NCI-H69 (cell line): ENCODE data around the gene ABI3BP.
A peak's percentile ranks its signal among the peaks of the same experiment; 100 is the strongest.

Experiments used
- DNase-seq: peaks from one replicate; lab custom pipeline; 2025; lab: John Stamatoyannopoulos, UW

ABI3BP gene

DNA sequence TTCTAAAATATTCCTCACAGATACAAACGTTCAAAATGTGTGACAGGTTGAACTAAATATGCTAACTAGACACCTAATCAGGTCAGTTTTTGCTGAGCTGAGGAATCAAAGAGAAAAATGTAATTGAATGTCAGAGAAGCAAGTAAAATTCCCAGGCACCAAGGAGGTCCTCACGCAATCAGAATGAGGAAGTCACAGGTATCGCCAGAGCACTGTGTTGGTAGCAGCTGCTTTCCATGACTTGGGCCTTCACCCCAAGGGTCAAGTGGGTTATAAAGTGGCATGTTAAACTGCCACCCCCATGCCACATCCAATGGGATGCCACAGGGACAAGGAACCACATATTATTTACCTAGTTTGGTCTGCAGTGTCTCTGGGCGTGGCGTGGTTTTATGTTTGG is 158.9 kb downstream of the ABI3BP start:
- DNase-seq, result no peak

DNA sequence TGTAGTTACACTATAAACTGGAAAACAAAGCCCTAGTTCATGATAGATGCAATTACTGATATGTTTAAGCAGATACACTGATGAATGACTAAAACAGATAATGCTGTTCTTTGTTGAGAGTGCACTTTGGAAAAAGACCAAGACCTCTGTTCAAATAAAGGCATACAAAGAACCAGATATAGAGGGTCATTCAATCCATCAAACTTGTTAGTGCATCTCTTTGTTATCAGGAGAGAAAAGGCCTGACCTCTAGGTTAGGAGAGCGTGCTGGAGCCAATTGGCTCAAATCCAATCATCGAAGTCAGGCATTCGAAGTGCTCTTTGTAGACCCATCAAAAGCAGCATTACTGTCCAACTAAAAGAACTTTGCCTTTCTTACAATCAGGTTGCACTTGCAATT is 159.7 kb downstream of the ABI3BP start:
- DNase-seq, result peak; percentile 18

DNA sequence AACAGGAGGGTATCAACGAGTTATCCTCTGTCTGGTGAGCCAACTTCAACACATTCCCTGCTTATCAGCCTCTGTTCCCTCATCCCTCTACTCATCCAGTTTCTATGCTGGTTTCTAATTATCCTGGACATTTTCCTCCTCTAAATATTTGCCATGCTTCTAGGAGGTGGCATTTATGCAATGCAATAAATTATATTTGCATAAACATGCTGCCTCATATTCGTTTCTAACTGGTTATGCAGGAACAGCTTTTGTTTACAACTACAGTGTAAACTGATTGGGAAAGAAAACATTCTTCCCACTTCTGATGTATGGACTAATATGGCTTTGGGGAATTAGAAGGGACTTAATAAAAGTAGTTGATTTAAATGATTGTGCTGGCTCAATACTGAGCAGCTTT is 161.6 kb downstream of the ABI3BP start:
- no peak for DNase-seq

DNA sequence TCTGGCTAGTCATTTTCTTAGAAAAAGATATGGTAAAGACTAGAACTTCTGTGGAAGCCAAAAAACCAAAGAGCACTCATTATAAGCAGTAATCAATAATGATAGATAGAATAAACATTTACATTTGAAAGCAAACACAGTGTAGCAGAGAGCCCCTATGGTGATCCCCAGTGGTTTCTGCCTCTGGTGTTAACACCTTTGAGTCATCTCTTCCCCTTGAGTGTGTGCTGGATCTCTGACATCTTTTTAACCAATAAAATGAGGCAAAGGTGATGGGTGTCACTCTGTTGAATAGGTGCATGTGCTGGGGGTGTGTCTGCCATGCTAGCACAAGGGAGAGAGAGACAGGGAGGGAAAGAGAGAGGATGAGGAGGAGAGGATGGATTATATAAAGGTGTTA is 162.3 kb downstream of the ABI3BP start:
- no peak for DNase-seq

DNA sequence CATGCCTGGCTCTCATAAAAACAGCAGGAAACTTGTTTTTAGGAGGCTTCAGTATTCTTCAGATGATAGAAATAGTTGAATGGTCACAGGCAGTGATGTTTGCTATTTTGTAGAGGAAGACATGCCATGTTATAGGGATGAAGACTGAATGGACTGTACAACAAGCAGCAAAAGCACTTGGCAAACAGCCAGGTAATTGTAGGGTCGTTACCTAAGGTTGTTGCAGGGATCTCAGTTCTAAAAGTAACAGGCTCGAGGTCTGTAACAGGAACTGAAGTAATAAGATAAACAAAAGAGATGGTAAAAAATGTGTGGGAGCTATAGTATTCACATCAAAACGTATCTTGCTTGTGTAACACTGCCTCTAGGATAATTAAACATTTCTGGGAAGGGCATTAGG is 167.6 kb downstream of the ABI3BP start:
- peak; percentile 6 for DNase-seq

DNA sequence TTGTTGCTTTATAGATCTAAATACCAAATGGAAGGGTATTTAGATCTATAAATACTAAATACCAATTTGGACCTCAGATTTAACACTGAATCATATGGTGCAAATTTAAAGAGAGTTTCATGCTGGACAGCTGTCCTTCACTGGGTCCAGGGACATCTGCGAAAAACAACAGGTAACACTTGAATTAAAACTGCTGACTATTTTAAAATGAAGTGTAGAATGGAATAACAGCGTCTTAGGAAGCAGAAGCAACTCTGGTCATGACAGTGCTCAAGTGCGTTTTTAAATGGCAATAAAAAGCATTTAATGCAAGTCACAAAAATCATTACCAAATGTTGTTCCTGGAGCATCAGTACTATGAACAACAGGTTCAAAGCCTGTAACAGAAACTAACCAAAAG is 177.6 kb downstream of the ABI3BP start:
- DNase-seq, result no peak

DNA sequence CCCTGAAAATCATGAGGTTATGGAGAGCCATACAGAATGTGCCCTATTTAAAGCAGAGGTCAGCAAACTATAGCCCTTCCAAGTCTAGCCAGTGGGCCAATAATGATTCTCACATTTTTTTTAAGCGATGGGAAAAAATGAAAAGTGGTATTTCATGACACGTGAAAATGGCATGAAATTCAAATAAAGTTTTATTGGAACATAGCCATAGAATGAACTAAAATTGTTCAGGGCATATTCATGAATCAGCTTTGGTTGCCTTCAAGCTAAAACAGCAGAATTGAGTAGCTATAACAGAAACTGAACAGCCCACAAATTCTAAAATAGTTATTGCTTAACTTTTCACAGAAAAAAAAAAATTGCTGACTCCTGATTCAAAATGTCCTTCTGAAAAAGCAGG is 179.4 kb downstream of the ABI3BP start:
- no peak for DNase-seq

DNA sequence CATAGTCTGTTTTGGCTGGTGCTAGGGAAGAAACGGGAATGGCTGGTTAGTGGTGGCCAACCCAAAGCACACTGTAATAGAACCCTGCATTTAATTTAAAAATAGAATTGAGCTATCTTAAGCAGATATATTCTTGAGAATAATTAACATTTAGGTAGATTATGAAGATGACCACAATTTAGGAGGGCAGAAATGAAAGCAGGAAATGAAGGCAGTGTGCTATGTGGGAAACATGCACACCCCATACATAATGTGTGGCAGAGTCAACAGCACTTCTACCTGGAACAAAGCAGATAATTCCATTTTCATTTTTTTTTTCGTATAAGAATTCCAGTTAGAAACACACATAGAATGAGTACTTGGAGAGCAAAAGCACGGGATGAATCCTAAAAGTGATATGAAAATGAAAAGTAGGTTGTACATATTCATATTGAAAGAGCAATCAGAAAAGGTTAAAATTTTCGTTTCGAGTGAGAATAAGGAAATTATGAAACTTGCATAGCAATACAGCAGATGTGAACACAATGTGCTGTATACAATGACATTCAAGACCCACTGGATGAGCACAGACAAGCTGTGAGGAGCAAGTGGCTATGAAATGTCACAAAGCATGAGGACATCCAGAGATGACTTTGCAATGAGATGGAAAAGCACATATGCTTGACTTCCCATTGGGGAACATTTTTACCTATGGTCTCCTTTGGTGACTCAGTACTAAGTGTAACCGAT is 181.3 kb downstream of the ABI3BP start:
- DNase-seq, result no peak

DNA sequence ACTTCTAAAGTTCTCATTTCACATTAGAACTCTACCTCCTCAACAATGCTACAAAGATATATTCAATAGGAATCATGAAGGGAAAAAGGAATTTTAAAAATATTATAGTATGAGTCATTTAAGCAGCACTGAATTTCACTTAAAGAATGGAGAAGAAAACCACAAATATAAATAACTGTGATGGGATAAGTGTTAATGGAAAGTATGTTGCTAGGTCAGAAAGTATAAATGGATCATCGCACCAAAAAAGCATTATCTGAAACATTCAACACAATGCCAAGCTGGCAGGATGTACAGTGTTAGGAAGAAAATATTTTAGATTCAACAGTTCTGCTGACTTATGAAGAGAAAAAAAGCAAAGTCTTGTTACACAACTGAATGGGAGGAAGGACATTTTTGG is 182.6 kb downstream of the ABI3BP start:
- no peak for DNase-seq

DNA sequence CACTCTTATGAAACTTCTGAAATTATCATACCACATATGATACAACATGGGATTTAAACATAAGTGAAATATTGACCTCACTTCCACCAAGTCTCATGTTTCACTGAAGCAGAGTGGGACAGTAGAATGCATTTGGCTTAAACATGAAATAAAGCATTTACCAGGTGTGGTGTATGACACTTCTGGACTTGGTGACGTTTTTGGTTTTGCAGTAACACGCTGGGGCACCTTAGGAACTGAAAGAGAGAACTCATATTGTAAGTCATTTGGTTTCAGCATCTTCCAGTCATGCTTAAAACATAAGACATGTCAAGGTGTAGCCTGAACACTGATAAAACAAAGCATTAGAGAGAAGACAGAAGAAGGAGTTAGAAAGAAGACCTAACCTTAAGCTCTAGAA is 188.6 kb downstream of the ABI3BP start:
- no peak for DNase-seq

DNA sequence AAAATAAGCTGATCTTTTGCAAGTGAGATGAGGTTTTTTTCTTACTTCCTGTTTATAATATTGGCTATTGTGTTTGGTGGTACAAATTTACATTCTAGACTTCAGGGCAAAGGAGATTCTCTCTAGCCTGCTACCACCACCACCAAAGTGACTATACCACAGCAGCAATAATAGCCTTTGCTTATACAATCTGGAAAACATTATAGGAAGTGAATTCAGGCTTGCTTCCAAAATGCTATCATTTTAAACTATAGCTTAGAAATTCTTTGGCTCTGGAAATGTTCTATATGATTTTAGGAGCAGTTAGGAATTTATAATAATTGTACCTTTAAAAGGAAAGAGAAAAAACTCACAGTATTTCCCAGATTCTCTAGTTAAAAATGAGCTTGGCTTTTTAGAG is 189.5 kb downstream of the ABI3BP start:
- DNase-seq, result no peak

DNA sequence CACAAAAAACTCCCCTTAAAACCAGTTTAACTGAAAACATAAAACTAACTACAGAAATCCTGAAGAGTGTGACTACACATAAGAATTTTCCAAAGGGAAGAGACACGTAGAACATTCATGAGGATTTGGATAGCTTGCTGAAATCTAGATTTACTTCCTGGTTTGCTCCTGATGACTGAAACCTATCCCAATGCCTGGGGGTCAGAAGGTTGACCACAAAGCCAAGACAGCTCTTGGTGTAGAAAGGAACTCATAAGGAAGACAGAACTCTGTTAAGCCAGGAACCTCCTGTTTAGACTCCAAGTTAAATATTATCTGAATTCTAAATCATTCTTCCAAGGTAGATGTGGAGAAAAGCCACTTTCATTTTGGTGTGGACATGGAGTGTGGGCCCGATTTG is 191.1 kb downstream of the ABI3BP start:
- DNase-seq, result no peak

DNA sequence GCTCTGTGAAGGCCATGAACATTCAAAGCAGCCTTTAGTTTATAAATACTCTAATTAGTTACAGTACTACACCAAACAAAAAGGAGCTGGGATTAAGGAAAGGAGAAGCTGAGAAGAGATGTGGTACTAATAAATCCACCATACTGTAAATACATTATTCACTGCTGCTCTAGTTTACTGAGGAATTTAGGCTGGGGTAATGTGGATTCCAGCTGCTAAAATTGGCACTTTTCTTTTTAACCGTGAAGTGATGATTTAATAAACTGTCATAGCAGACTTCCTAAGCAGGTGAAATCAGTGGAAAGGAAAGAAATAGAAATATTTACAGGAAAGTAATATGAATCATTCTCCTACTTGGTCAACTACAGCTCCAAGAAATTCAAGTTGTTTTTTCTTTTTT is 195.2 kb downstream of the ABI3BP start:
- DNase-seq, result no peak

DNA sequence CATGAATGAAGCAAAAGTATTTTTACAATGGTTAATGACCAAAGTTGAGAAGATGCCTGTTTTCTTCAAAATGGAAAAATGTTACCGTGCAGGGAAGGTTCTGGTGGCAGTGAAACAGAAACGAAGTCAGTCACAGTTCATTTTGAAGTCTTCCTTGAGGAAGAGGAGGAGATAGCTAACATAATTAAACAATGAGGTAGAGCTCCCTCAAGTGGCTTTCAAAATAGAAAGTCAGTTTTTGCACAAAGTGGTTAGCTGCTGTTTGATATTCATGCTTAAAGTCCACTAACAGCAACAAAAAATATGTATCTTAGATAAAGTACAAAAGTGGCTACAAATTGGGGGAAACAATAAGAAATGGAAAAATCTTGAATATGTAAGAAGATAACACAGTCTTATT is 196.7 kb downstream of the ABI3BP start:
- DNase-seq, result peak; percentile 12

DNA sequence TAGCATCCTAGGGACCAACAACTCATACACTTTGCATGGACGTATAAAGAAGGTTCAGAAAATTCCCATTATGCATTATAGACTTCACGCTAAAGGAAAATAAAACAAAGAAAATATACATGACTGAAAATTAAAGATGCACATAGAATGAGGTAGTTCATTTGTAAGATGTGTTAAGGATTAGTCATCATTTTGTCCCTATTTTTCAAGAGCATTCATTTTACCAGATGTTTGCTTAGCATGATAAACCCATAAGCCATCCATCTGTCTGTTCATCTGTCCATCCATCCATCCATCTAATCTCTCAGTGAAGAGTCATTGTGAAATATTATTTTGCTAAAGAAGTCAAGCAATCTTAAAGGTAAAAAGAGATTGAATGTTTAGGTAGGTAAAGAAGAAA is 203.6 kb downstream of the ABI3BP start:
- no peak for DNase-seq

DNA sequence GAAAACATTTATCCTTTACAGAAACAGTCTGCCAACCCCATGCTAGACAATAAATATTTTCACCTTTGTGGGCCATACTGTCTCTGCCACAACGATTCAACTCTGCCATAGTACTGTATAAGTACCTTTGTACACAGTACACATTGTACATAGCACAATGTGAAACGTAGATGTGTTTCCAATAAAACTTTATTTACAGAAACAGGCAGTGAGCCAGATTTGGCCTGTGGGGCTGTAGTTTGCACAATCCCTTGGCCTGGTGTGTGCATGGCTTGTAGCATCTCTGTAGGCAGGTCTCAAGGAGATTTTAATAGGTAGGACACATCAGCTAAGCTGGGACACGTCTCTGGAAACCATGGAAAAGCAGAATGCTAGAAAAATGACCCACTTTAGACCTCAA is 209.6 kb downstream of the ABI3BP start:
- DNase-seq, result no peak

DNA sequence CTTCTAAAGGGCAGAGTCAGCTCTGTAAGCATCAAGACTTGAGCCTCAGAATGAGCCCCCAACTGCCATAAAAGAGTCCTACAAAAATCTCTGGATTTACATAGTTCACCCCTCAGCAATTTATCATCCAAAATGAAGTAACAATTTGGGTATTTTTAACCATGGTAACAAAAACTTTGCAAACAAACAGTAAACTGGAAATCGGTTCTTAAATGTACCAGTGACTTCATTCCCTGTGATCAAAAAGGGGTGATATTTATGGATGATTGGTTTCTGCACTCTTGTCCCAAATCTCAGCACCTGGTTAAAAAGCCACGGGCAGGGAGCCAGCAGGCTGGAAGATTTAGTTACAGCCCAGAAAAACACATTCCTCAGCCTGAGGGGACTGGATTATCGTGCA is 210.3 kb downstream of the ABI3BP start:
- DNase-seq, result no peak

DNA sequence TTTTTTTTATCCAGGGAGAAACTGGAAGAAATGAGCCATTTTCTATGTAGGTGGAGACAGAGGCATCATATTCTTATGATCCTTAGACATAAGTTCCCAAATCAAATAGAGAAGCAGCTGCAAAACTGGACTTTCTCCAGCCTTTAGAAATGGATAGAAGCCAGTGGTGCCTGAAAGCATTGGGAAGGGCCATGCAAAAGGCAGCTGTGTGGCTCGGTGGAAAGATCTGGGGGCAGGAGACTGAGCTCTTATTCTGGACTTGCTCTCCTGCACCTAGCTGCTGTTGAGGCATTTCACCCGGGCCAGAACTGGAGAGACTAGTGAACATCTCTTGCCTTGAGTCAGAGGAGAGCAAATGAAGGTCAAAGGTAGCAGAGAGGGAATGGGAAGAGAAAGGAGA is 210.9 kb downstream of the ABI3BP start:
- no peak for DNase-seq

DNA sequence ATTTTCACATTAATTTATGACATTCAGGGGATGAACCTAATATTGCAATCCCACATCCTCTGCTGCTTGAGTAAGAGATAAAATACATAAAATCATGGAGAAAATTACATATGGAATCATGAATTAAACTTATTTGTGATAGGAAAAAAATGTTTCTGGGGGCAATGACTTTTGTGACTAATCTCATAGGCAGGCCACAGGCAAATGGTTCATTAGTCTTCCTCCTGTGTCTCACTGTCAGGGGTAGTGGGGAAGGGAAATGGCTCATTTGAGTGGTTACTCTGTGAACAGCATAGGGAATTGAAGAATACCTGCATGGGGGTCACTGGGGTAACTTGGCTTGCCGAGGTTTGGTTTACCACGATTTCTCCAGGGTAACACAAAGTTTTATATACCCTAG is 211.9 kb downstream of the ABI3BP start:
- no peak for DNase-seq

DNA sequence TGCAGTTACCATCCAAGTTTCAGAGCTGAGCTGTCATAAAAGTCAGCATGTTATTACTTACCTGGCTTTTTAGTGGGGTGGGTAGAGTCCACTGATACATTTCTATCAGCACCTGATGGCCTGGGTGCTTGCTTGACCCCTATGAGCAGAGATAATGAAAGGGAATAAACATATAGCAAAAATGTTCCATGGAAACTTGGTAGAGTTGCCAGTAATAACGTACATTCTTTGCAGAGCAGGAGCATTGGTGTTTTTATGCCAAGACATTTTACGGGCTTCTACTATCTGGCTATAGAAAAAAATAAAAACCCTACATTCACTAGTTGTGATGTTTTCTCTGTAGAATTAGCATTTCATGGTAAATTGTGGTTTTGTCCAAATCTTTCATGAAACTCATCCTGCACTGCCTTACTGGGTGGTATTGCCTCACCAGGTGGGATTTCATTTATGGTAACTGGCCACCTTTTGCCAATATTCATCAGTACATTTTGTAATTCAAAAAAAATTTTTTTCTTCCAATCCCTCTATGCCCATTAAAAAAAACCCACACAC is 213.1 kb downstream of the ABI3BP start:
- DNase-seq, result no peak

DNA sequence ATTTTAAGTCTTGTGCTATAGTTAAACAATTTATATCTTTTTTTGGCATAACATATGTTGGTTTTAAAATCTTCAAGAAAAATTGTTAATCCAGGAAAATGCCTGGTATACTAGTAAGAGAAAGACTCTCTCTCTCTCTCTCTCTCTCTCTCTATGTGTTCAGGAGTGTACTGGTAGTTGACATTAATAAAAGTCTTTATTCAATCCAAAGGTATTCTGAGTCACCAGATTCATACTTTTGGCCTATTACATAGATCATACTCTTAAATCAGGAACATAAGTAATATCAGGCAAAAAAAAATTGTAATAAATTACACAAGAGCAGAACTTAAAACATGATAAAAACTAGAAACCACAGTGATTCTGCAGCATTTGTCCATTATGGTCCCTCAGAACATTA is 213.7 kb downstream of the ABI3BP start:
- DNase-seq, result no peak

DNA sequence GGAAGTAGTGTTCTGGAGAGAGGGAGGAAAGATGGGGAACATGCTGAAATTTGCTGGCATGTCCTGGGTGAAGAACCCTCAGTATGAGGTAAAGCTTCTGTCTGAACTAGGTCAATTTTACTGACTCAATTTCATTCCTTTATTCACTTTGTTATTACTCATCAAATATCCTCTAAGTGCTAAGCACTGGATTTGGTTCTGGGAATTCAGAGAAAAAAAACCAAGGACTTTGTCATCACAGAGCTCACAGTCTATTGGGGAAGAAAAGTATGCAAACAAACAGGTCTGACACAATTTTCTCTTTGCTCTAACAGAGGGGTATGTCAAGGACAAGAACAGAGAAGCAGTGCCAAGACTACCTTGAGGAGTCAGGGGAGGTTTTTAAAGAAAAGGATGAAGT is 215.9 kb downstream of the ABI3BP start:
- DNase-seq, result no peak

DNA sequence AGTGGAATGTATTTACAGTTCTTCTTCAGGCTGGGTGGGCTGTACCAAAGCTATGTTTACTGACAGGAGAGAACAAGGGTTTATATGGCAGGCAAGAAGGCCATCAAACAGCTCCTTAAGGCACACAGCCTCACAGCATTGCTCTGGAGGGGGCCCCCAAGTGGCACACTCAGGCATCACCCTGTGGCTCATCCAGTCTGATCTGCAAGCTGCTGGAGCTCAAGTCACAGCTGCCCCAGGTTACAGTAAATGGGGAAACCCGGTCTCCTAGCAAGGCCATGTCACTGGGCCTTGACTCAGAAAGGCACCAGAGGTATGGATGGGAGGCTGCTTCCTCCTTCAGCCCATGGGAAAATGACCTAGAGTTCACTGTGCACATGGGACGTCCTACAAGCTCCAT is 216.5 kb downstream of the ABI3BP start:
- no peak for DNase-seq

DNA sequence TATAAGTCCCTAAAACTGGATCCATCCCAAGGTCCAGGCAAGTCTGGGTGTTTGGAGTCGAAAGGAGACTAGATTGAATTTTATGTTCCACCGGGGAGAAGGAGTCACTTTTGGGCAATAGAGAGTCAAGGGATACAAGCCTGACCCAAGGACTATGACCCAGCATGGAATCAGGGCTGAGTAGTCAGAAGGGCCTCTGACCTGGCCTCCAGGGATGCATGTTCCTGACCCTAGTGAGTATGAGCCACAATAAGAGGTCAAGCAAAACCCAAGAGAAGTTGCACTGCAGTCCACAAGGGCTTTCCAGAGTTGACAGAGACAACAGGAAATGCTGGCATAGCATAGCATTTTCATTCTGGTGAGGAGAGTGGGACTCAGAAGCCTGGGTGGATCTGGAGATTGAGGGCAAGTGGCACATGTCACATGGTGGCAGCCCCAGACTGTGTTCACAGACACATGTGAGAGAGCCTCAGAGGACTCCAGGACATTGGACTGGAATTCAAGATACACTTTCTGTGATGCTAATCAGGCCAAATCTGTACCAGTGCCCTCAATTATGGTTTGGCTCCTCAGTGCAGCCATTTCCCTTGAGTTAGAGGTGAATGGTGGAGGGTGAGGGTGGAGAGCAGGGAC is 217.0 kb downstream of the ABI3BP start:
- no peak for DNase-seq
